CD14-positive monocyte (primary cell): ENCODE data around the gene CECR2. TPM values are rescaled to one million over a fixed set of nuclear protein-coding genes. Genes with fewer than 3 reads are reported as not detected.

Experiments used
- DNase-seq, 3 donors: peaks; one replicate each; pipeline ENCODE4 v3.0.0-alpha.2; 2011 to 2022
- H2AFZ ChIP-seq: 2 replicates; pipeline ENCODE4 v1.6.0; 2012; ENCODE audit warnings: mild to moderate bottlenecking, low read depth, low read length, inconsistent platforms; ENCODE audit not compliant: insufficient read depth, poor library complexity, severe bottlenecking
- H3K27ac ChIP-seq, 2 donors: 1 replicate in 1 of 2; 2 replicates in 1 of 2; pipeline ENCODE4 v1.5.1; 2012 to 2013; ENCODE audit warnings: low read length in 2 of 2, control low read depth in 1 of 2, inconsistent platforms in 1 of 2, low read depth in 1 of 2, mild to moderate bottlenecking in 1 of 2
- H3K27me3 ChIP-seq, 2 donors: one replicate each; pipeline versions ENCODE4 v1.6.0 to v1.6.1; 2011 to 2013; ENCODE audit warnings: low read length in 2 of 2; ENCODE audit not compliant: control insufficient read depth in 2 of 2, insufficient read depth in 2 of 2
- H3K36me3 ChIP-seq, 2 donors: replicated peaks in 1 of 2; 1 replicate in 1 of 2; 2 replicates in 1 of 2; pipeline versions ENCODE4 v1.5.1 to v1.6.1; 2012 to 2013; ENCODE audit warnings: low read length in 2 of 2, control low read depth in 1 of 2, inconsistent platforms in 1 of 2, mild to moderate bottlenecking in 1 of 2; ENCODE audit not compliant: insufficient read depth in 2 of 2, control insufficient read depth in 1 of 2
- H3K4me1 ChIP-seq, 2 donors: 1 replicate in 1 of 2; 2 replicates in 1 of 2; pipeline versions ENCODE4 v1.5.1 to v1.6.1; 2012 to 2013; ENCODE audit warnings: low read length in 2 of 2, control low read depth in 1 of 2, inconsistent platforms in 1 of 2, mild to moderate bottlenecking in 1 of 2, moderate library complexity in 1 of 2; ENCODE audit not compliant: insufficient read depth in 2 of 2, control insufficient read depth in 1 of 2
- H3K4me2 ChIP-seq: replicated peaks from 2 replicates; pipeline ENCODE3; 2012; ENCODE audit warnings: low read length, moderate library complexity, mild to moderate bottlenecking; ENCODE audit not compliant: poor library complexity, severe bottlenecking; ENCODE audit errors: extremely low read depth
- H3K4me3 ChIP-seq, 3 experiments: fragments of 200-600 bp in 1 of 3; sonication (generic) in 1 of 3; replicated peaks in 1 of 3; 1 replicate in 2 of 3; 2 replicates in 1 of 3; pipeline ENCODE4 v1.5.1; 2011 to 2013; ENCODE audit warnings: low read length in 3 of 3, mild to moderate bottlenecking in 3 of 3, control low read depth in 2 of 3, low read depth in 2 of 3, inconsistent platforms in 1 of 3, moderate library complexity in 1 of 3
- H3K79me2 ChIP-seq: 2 replicates; pipeline ENCODE4 v1.6.0; 2012; ENCODE audit warnings: mild to moderate bottlenecking, control low read depth, inconsistent platforms, low read length, moderate library complexity; ENCODE audit not compliant: insufficient read depth
- H3K9ac ChIP-seq: 2 replicates; pipeline ENCODE4 v1.6.0; 2017; ENCODE audit warnings: low read length, mild to moderate bottlenecking; ENCODE audit not compliant: insufficient read depth, poor library complexity, severe bottlenecking
- H3K9me3 ChIP-seq, 2 donors: replicated peaks in 1 of 2; 1 replicate in 1 of 2; 2 replicates in 1 of 2; pipeline versions ENCODE4 v1.5.1 to v1.6.1; 2012 to 2013; ENCODE audit warnings: low read length in 2 of 2, control low read depth in 1 of 2; ENCODE audit not compliant: control insufficient read depth in 1 of 2, insufficient read depth in 1 of 2
- H4K20me1 ChIP-seq: 2 replicates; pipeline ENCODE4 v1.6.0; 2012; ENCODE audit warnings: mild to moderate bottlenecking, low read length, control low read depth, moderate library complexity; ENCODE audit not compliant: insufficient read depth
- H3K27ac Mint-ChIP-seq, 7 donors: one replicate each; pipeline ENCODE4 v1.8.0; 2020; ENCODE audit warnings: mild to moderate bottlenecking in 7 of 7, mixed read lengths in 7 of 7, moderate library complexity in 6 of 7, inconsistent platforms in 2 of 7
- H3K27me3 Mint-ChIP-seq, 3 donors: one replicate each; pipeline ENCODE4 v1.8.0; 2021 to 2022; ENCODE audit warnings: low read depth in 3 of 3, mild to moderate bottlenecking in 3 of 3, mixed read lengths in 3 of 3, moderate library complexity in 3 of 3, inconsistent platforms in 1 of 3
- H3K36me3 Mint-ChIP-seq, 2 donors: one replicate each; pipeline ENCODE4 v1.8.0; 2020; ENCODE audit warnings: mixed read lengths in 2 of 2, inconsistent platforms in 1 of 2, mild to moderate bottlenecking in 1 of 2
- H3K4me1 Mint-ChIP-seq: one replicate; pipeline ENCODE4 v1.8.0; 2020; ENCODE audit warnings: mild to moderate bottlenecking, mixed read lengths
- H3K4me3 Mint-ChIP-seq, 2 donors: one replicate each; pipeline ENCODE4 v1.8.0; 2020; ENCODE audit warnings: mild to moderate bottlenecking in 2 of 2, mixed read lengths in 2 of 2, moderate library complexity in 1 of 2
- H3K9me3 Mint-ChIP-seq, 7 donors: one replicate each; pipeline ENCODE4 v1.8.0; 2020 to 2022; ENCODE audit warnings: mixed read lengths in 7 of 7, mild to moderate bottlenecking in 6 of 7, moderate library complexity in 6 of 7, inconsistent platforms in 2 of 7
- CTCF ChIP-seq: fragments of 200-600 bp; IDR thresholded peaks from one replicate; pipeline ENCODE4 v1.8.0; 2022; ENCODE audit warnings: antibody characterized with exemption, mild to moderate bottlenecking
- WGBS: methylation state at CpG from one replicate; pipeline ENCODE4 v1.1.5; 2013; ENCODE audit warnings: missing lambda C conversion rate; ENCODE audit not compliant: insufficient coverage; 5-methylcytosine and 5-hydroxymethylcytosine counted together
- intact Hi-C, 2 donors: fragments of 100-400 bp; cut with micrococcal nuclease; formaldehyde crosslinking; loops; one replicate each; pipeline versions ENCODE4 v1.15.0 to v1.15.1; 2023
- polyA plus RNA-seq, 3 donors: library from polyadenylated mRNA; depleted of rRNA in 1 of 3; unstranded in 2 of 3; stranded (reverse) in 1 of 3; fragments of 300-500 nt in 2 of 3; fragments of >200 nt in 1 of 3; fragmentation: Illumina TruSeq in 2 of 3; gene quantifications; 1 replicate in 2 of 3; 2 replicates in 1 of 3; pipeline ENCODE4 v1.2.3, GENCODE V29; 2012 to 2021

CECR2 gene
- polyA plus RNA-seq, 3 donors: 0.02 to 0.29 (median 0.24) TPM

- Mint-ChIP-seq H3K4me1 (peaks cover 30% of the 10 kb centered on the region), H3K27me3 (no peaks in the 10 kb centered on the region), H3K4me3 (no peak overlapping the region), H3K36me3 (peaks cover 0 to 1% of the 10 kb centered on the region in 2 donors), H3K9me3 (peaks cover 0 to 2% (median 0%) of the 10 kb centered on the region in 7 donors), H3K27ac (no peak overlapping the region)
- no peaks in the 10 kb centered on the region for H3K79me2 ChIP-seq
- H3K27ac ChIP-seq: no peak overlapping the region
- H3K4me3 ChIP-seq: no peak overlapping the region
- no peak overlapping the region for H3K4me2 ChIP-seq
- H3K27me3 ChIP-seq: no peaks in the 10 kb centered on the region
- DNase-seq: no peak
- peaks cover 24 to 28% of the 10 kb centered on the region in 2 donors for H3K4me1 ChIP-seq
- no peaks in the 10 kb centered on the region for H3K36me3 ChIP-seq
- WGBS: 82% methylated on average over 8 of the region's 10 CpGs
- H2AFZ ChIP-seq: no peak overlapping the region
- H3K9me3 ChIP-seq: no peaks in the 10 kb centered on the region
- no peaks in the 10 kb centered on the region for H4K20me1 ChIP-seq
- H3K9ac ChIP-seq: no peak overlapping the region
- intact Hi-C loops: no loop called here
- TF ChIP-seq CTCF: no peak
Observed at GRCh38 chr22:17486313-17486712, 117.1 kb downstream of the CECR2 start.

GRCh38 chr22:17486719-17487118, 117.5 kb downstream of the CECR2 start:
- Histone ChIP-seq H3K79me2 (no peaks in the 10 kb centered on the region), H3K36me3 (no peaks in the 10 kb centered on the region), H2AFZ (no peak overlapping the region), H3K4me1 (peaks cover 27 to 31% of the 10 kb centered on the region in 2 donors), H3K4me3 (no peak overlapping the region), H4K20me1 (no peaks in the 10 kb centered on the region), H3K9me3 (no peaks in the 10 kb centered on the region), H3K9ac (no peak overlapping the region), H3K27me3 (no peaks in the 10 kb centered on the region), H3K27ac (no peak overlapping the region), H3K4me2 (no peak overlapping the region)
- intact Hi-C loops: no loop called here
- H3K4me3 Mint-ChIP-seq: no peak overlapping the region
- H3K36me3 Mint-ChIP-seq: peaks cover 0 to 1% of the 10 kb centered on the region in 2 donors
- 100% methylated on average over 3 of the region's 10 CpGs for WGBS
- no peak overlapping the region for H3K27ac Mint-ChIP-seq
- H3K27me3 Mint-ChIP-seq: no peaks in the 10 kb centered on the region
- peaks cover 34% of the 10 kb centered on the region for H3K4me1 Mint-ChIP-seq
- TF ChIP-seq CTCF: no peak
- peaks cover 0 to 2% (median 0%) of the 10 kb centered on the region in 7 donors for H3K9me3 Mint-ChIP-seq
- no peak for DNase-seq
